OCI-LY1 (cell line): ENCODE results near the gene UNC13D.

Experiments used
- H2AFZ ChIP-seq: fragments of 200-600 bp; sonication (generic), shearing (Covaris generic); 2 replicates; pipeline ENCODE4 v1.6.0; 2014; ENCODE audit warnings: antibody characterized with exemption, mild to moderate bottlenecking, low read length
- H3F3A ChIP-seq: fragments of 200-600 bp; sonication (generic), shearing (Covaris generic); 2 replicates; pipeline ENCODE4 v1.6.0; 2014; ENCODE audit warnings: mild to moderate bottlenecking, antibody characterized with exemption, low read length, moderate library complexity; ENCODE audit not compliant: insufficient read depth
- H3K27ac ChIP-seq: fragments of 200-600 bp; sonication (generic); 2 replicates; pipeline ENCODE4 v1.5.1; 2014; ENCODE audit warnings: low read length, mixed run types, mild to moderate bottlenecking, low read depth; ENCODE audit not compliant: poor library complexity, severe bottlenecking
- H3K27me3 ChIP-seq: fragments of 200-600 bp; sonication (generic); 2 replicates; pipeline ENCODE4 v1.6.0; 2014; ENCODE audit warnings: antibody characterized with exemption, mild to moderate bottlenecking, low read length, moderate library complexity; ENCODE audit not compliant: insufficient read depth
- H3K36me3 ChIP-seq: fragments of 200-600 bp; sonication (generic); 2 replicates; pipeline ENCODE4 v1.6.1; 2014; ENCODE audit warnings: mild to moderate bottlenecking, antibody characterized with exemption, low read length, moderate library complexity, mixed read lengths; ENCODE audit not compliant: insufficient read depth
- H3K4me1 ChIP-seq: fragments of 200-600 bp; sonication (generic); 2 replicates; pipeline ENCODE4 v1.5.1; 2014; ENCODE audit warnings: mild to moderate bottlenecking, low read length, moderate library complexity; ENCODE audit not compliant: insufficient read depth, severe bottlenecking
- H3K4me2 ChIP-seq: fragments of 200-600 bp; sonication (generic), shearing (Covaris generic); 2 replicates; pipeline ENCODE4 v1.6.1; 2014; ENCODE audit warnings: low read length
- H3K4me3 ChIP-seq: fragments of 200-600 bp; sonication (generic); 2 replicates; pipeline ENCODE4 v1.5.1; 2014; ENCODE audit warnings: low read length, low read depth, mild to moderate bottlenecking, mixed read lengths; ENCODE audit not compliant: poor library complexity, severe bottlenecking
- H3K79me2 ChIP-seq: fragments of 200-600 bp; shearing (Covaris generic); 2 replicates; pipeline ENCODE4 v1.6.1; 2016; ENCODE audit warnings: mixed run types, low read length, mixed read lengths; ENCODE audit not compliant: insufficient read depth
- H3K9ac ChIP-seq: fragments of 200-600 bp; sonication (generic), shearing (Covaris generic); 2 replicates; pipeline ENCODE4 v1.6.1; 2014; ENCODE audit warnings: mild to moderate bottlenecking, low read length, mixed read lengths
- H3K9me2 ChIP-seq: fragments of 200-600 bp; sonication (generic), shearing (Covaris generic); 2 replicates; pipeline ENCODE4 v1.6.1; 2014; ENCODE audit warnings: low read depth, mild to moderate bottlenecking, low read length, mixed read lengths
- H3K9me3 ChIP-seq: fragments of 200-600 bp; shearing (Covaris generic); 2 replicates; pipeline ENCODE4 v1.6.1; 2014; ENCODE audit warnings: low read length, mixed read lengths
- H4K20me1 ChIP-seq: fragments of 200-600 bp; sonication (generic), shearing (Covaris generic); 2 replicates; pipeline ENCODE4 v1.6.0; 2016; ENCODE audit warnings: mild to moderate bottlenecking, low read length; ENCODE audit not compliant: insufficient read depth
- CTCF ChIP-seq: fragments of 200-600 bp; sonication (generic), shearing (Covaris generic); IDR thresholded peaks from 2 replicates; pipeline ENCODE4 v1.5.1; 2017; ENCODE audit warnings: mild to moderate bottlenecking, antibody characterized with exemption, low read length, moderate library complexity, mixed read lengths
- EZH2 ChIP-seq: fragments of 200-600 bp; sonication (generic), shearing (Covaris generic); IDR thresholded peaks from 2 replicates; pipeline ENCODE4 v1.8.0; 2017; ENCODE audit warnings: borderline replicate concordance, mixed run types, mild to moderate bottlenecking, antibody characterized with exemption, low read length, moderate library complexity, mixed read lengths

The UNC13D gene

GRCh38 chr17:75856062-75856756 lies 12.0 kb upstream of the UNC13D start:
- Histone ChIP-seq H3K9me3 (no peaks in the 10 kb centered on the region), H3K4me1 (peaks cover 39% of the 10 kb centered on the region), H3K9me2 (no peaks in the 10 kb centered on the region), H3K36me3 (peaks cover 4% of the 10 kb centered on the region; the same call in 1 of the 2 replicates), H3K9ac (peak overlapping the region; percentile 93), H3K27ac (peak overlapping the region; percentile 70), H3K4me3 (peak overlapping the region; percentile 83), H4K20me1 (no peaks in the 10 kb centered on the region), H2AFZ (no peak overlapping the region), H3F3A (no peaks in the 10 kb centered on the region), H3K27me3 (no peaks in the 10 kb centered on the region), H3K4me2 (peak overlapping the region; percentile 76), H3K79me2 (no peaks in the 10 kb centered on the region)
- TF ChIP-seq CTCF (no peak), EZH2 (no peak)

- TF ChIP-seq CTCF (peak; percentile 70), EZH2 (no peak)
- Histone ChIP-seq H3K4me2 (peak within 1 kb of the TSS; percentile 92), H3K79me2 (no peaks in the 10 kb centered on the region), H3K27ac (peak within 1 kb of the TSS; percentile 70), H3F3A (no peaks in the 10 kb centered on the region), H4K20me1 (no peaks in the 10 kb centered on the region), H3K36me3 (peaks cover 11% of the 10 kb centered on the region; the same call in 1 of the 2 replicates), H3K27me3 (no peaks in the 10 kb centered on the region), H3K4me1 (peaks cover 39% of the 10 kb centered on the region), H3K4me3 (peak within 1 kb of the TSS; percentile 83), H3K9me2 (no peaks in the 10 kb centered on the region), H2AFZ (no peak within 1 kb of the TSS), H3K9me3 (no peaks in the 10 kb centered on the region), H3K9ac (peak within 1 kb of the TSS; percentile 93)
Measured at GRCh38 chr17:75855310-75856061, 11.3 kb upstream of the UNC13D start, which contains the start of gene WBP2. Gene WBP2 (minus strand): TSS chr17:75855335. CDS start chr17:75855297, 38 bp downstream.

GRCh38 chr17:75854881-75855309 lies 10.7 kb upstream of the UNC13D start:
- Histone ChIP-seq H3K79me2 (no peaks in the 10 kb centered on the region), H4K20me1 (no peaks in the 10 kb centered on the region), H3K9me3 (no peaks in the 10 kb centered on the region), H3K36me3 (peaks cover 14% of the 10 kb centered on the region; the same call in 1 of the 2 replicates), H3K4me1 (peaks cover 39% of the 10 kb centered on the region), H3K4me2 (peak overlapping the region; percentile 92), H3K27ac (no peak overlapping the region), H3K9me2 (no peaks in the 10 kb centered on the region), H3K27me3 (no peaks in the 10 kb centered on the region), H3F3A (no peaks in the 10 kb centered on the region), H2AFZ (no peak overlapping the region), H3K9ac (peak overlapping the region; percentile 70), H3K4me3 (peak overlapping the region; percentile 83)
- TF ChIP-seq EZH2, result no peak
- TF ChIP-seq CTCF, result no peak
